Activated CD4-positive, alpha-beta T cell treated with anti-CD3 and anti-CD28 coated beads for 36 hours (primary cell): ENCODE measurements around the gene EXOC6B. TPM values are rescaled to one million over a fixed set of nuclear protein-coding genes. Genes with fewer than 3 reads are reported as not detected.
"Not testable (repeated sequence)": the region's sequence is repeated elsewhere in the genome, so short reads cannot be mapped to it uniquely, and the experiment has no call there.

ENCODE experiments used
- ATAC-seq: fragments of 200-7000 bp; cut with Tn5 transposase; one replicate; pipeline ENCODE4 v1.10.0; 2021; ENCODE audit warnings: mild to moderate bottlenecking, moderate library complexity
- CTCF ChIA-PET: fragments of 350-600 bp; sonication (Branson Sonifier 250); formaldehyde crosslinking; loops from one replicate; lab custom pipeline; 2021; ENCODE audit warnings: antibody characterized with exemption; lab: Charles Lee
- POLR2A ChIA-PET: fragments of 350-600 bp; sonication (Branson Sonifier 250); formaldehyde crosslinking; loops from one replicate; lab custom pipeline; 2021; ENCODE audit warnings: antibody characterized with exemption, inconsistent platforms; lab: Charles Lee
- DNase-seq: peaks from one replicate; pipeline ENCODE4 v3.0.0-alpha.2; 2020
- H3K27ac Mint-ChIP-seq: one replicate; pipeline ENCODE4 v1.8.0; 2021; ENCODE audit warnings: mixed read lengths
- H3K27me3 Mint-ChIP-seq: one replicate; pipeline ENCODE4 v1.8.0; 2021; ENCODE audit warnings: mixed read lengths
- H3K36me3 Mint-ChIP-seq: one replicate; pipeline ENCODE4 v1.8.0; 2021; ENCODE audit warnings: low read depth, mixed read lengths
- H3K4me1 Mint-ChIP-seq: one replicate; pipeline ENCODE4 v1.8.0; 2021; ENCODE audit warnings: mixed read lengths
- H3K4me3 Mint-ChIP-seq: one replicate; pipeline ENCODE4 v1.8.0; 2021; ENCODE audit warnings: mild to moderate bottlenecking, moderate library complexity, mixed read lengths
- H3K9me3 Mint-ChIP-seq: one replicate; pipeline ENCODE4 v1.8.0; 2021; ENCODE audit warnings: low read depth, mixed read lengths
- intact Hi-C, 2 experiments: fragments of 100-400 bp; cut with DNase I in 1 of 2; cut with micrococcal nuclease in 1 of 2; formaldehyde crosslinking; loops; one replicate each; pipeline versions ENCODE4 v1.14.2 to v1.15.1; 2022 to 2024; cut with DNase I, micrococcal nuclease
- total RNA-seq, 2 experiments: library from RNA; stranded (reverse); gene quantifications; one replicate each; pipeline ENCODE4 v1.2.3, GENCODE V29; 2021

EXOC6B gene
- total RNA-seq, 2 experiments from 2014 or later: 7.0 to 9.0 TPM

DNA sequence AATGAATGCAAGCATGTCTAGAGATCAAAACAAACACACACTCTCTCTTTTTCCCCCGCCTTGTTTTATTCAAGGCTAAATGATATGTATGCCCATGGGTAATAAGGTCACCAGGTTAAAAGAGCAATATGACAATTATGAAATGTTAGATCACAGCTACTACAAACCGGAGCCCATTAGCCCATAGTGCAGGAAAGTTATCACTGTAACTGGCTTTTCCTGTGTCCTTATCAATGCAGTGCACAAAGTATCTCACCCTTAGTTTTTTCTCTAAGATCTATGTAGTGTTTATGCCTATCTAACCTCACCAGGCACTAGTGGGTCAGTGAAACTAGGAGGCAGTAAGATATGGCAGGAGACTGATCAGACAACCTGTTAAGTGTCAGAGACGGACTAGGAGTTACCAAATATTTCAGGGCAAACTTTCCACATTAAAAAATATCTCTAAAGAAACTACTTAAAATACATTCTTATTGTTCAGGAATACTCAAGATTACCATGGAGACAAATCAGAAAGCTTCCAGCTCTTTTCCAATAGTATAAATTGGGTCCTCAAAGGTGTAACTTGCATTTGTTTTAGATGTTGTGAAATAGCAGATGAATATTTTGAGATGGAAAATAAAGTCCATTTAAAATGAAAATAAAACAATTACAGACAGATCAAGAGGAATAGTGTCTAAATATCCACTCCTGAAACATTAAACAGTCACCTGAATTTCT is 282.2 kb downstream of the EXOC6B start:
- Mint-ChIP-seq H3K27ac (no peak overlapping the region), H3K36me3 (peaks cover 2% of the 10 kb centered on the region), H3K27me3 (no peaks in the 10 kb centered on the region), H3K9me3 (no peaks in the 10 kb centered on the region), H3K4me3 (no peak overlapping the region), H3K4me1 (no peaks in the 10 kb centered on the region)
- CTCF ChIA-PET: no interaction called here
- intact Hi-C loops: no loop called here
- POLR2A ChIA-PET: interaction anchor here (0.6 kb wide), 1 partner anchor 100 kb away, joined by 3 read pairs; no protein-coding TSS in a partner anchor
- ATAC-seq (no peak), DNase-seq (no peak)

DNA sequence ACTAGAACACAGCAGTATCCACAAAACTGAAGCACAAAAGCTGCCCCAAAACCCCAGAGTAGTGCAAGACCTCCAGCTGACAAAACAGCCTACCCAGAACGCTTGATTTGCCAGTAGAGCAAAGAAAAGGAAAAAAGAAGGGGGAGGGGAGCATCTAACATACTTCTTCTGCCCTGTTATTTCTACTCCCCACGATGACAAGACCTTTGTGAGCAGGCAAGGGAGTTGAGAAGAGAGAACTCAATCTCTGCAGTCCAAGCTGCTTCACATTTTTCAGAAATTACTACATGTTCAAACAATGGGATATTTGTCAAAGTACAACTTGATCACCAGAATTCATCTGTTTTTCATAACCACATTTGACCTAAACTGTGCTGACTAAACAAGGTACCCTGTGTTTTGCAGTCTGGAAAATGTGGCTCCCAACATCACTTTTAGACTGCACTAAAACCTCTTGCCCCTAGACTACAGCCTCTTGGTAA is 286.7 kb downstream of the EXOC6B start:
- no peak for ATAC-seq
- Mint-ChIP-seq H3K27me3 (no peaks in the 10 kb centered on the region), H3K9me3 (no peaks in the 10 kb centered on the region), H3K36me3 (no peaks in the 10 kb centered on the region), H3K4me3 (no peak overlapping the region), H3K4me1 (no peaks in the 10 kb centered on the region), H3K27ac (no peak overlapping the region)
- intact Hi-C loops: no loop called here
- ChIA-PET POLR2A (no interaction called here), CTCF (no interaction called here)
- no peak for DNase-seq

DNA sequence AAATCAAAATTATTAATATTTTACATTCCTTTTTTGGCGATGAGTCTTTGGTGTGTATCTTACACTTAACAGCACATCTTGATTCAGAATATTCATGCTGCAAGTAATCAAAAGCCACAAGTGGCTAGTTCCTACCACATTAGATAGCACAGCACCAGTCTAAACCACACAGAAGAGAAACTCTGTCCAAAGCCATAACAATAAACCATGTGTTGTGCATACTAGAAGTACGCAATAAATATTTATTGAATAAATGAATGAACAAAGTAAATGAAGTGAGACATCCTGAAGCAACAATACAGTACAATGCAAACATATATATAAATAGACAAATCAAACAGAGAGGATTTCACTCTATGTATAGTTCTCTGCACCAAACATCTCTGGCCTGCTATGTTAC is 287.3 kb downstream of the EXOC6B start:
- H3K9me3 Mint-ChIP-seq: no peaks in the 10 kb centered on the region
- ChIA-PET CTCF (no interaction called here), POLR2A (interaction anchor here (0.7 kb wide), 1 partner anchor 40 kb away, joined by 5 read pairs; no protein-coding TSS in a partner anchor)
- no peak overlapping the region for H3K27ac Mint-ChIP-seq
- H3K4me3 Mint-ChIP-seq: no peak overlapping the region
- H3K4me1 Mint-ChIP-seq: no peaks in the 10 kb centered on the region
- DNase-seq (no peak), ATAC-seq (no peak)
- H3K36me3 Mint-ChIP-seq: no peaks in the 10 kb centered on the region
- H3K27me3 Mint-ChIP-seq: no peaks in the 10 kb centered on the region
- intact Hi-C loops: no loop called here

DNA sequence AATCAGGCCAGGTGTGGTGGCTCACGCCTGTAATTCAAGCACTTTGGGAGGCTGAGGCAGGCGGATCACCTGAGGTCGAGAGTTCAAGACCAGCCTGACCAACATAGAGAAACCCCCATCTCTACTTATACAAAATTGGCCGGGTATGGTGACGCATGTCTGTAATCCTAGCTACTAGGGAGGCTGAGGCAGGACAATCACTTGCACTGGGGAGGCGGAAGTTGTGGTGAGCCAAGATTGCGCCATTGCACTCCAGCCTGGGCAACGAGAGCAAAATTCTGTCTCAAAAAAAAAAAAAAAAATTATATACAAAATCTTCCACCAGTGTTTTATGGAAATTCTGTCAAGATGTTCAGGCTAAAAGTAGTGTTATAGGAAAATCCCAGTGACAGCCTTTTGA is 290.2 kb downstream of the EXOC6B start:
- intact Hi-C loops, H3K9me3 Mint-ChIP-seq, ATAC-seq, H3K4me1 Mint-ChIP-seq, DNase-seq, H3K27me3 Mint-ChIP-seq, H3K36me3 Mint-ChIP-seq, POLR2A ChIA-PET, H3K4me3 Mint-ChIP-seq, CTCF ChIA-PET, H3K27ac Mint-ChIP-seq: not testable (repeated sequence)

DNA sequence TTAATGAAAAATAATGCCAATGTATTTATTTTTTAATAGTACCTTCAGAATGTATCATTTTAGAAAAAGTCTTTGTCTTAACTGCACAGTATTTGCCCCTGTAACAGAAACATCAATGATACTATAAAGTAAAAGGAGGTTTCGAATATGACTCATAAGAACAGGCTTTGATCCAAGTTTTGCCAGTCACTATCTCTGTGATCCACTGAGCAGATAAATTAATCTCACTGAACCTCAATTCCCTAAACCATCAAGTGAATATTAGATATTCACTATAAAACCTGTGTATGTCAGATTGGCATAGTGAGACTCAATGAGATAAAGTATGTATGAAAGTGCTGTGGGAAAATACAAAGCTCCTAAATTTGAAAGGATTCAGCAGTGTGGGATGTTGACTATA is 292.1 kb downstream of the EXOC6B start:
- Mint-ChIP-seq H3K4me3 (no peak overlapping the region), H3K27ac (no peak overlapping the region), H3K27me3 (no peaks in the 10 kb centered on the region), H3K9me3 (no peaks in the 10 kb centered on the region), H3K4me1 (no peaks in the 10 kb centered on the region), H3K36me3 (no peaks in the 10 kb centered on the region)
- CTCF ChIA-PET: no interaction called here
- DNase-seq (no peak), ATAC-seq (no peak)
- POLR2A ChIA-PET: no interaction called here
- intact Hi-C loops: no loop called here

DNA sequence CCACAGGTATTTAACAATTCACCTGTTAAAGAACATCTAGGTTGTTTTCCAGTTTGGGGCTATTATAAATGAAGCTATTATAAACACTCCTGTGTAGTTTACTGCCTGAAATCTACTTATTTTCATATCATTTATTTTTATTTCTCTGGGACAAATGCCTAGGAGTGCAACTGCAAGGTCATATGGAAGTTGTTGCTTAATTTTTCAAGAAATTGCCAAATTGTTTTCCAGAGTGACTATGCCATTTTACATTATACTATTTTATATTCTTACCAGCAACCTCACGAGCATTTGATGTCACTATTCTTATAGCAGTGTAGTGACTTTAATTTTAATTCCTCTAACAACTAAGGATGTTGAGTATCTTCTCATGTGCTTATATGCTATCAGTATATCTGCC is 298.4 kb downstream of the EXOC6B start:
- POLR2A ChIA-PET: no interaction called here
- ATAC-seq (no peak), DNase-seq (no peak)
- H3K36me3 Mint-ChIP-seq: no peaks in the 10 kb centered on the region
- H3K4me1 Mint-ChIP-seq: no peaks in the 10 kb centered on the region
- intact Hi-C loops: no loop called here
- CTCF ChIA-PET: no interaction called here
- no peaks in the 10 kb centered on the region for H3K27me3 Mint-ChIP-seq
- H3K27ac Mint-ChIP-seq: no peak overlapping the region
- H3K9me3 Mint-ChIP-seq: no peaks in the 10 kb centered on the region
- H3K4me3 Mint-ChIP-seq: no peak overlapping the region

DNA sequence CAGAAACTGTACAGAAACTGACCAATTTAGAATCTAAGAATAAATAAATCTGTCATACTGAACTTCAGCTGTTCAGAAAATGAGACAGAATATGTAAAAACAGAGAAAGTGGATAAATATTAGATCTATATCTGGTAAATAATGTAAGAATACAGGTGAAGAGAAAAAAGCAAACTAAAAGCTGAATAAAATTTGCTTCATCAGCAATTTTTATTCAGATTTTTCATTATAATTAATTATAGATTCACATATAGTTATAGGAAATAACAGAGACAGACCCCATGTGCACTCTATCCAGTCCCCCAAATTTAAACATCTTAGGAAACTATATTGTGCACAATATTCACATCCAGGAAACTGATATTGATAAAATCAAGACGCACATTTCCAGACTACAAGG is 299.2 kb downstream of the EXOC6B start:
- H3K4me1 Mint-ChIP-seq: no peaks in the 10 kb centered on the region
- no peak overlapping the region for H3K27ac Mint-ChIP-seq
- ChIA-PET POLR2A (no interaction called here), CTCF (no interaction called here)
- ATAC-seq (no peak), DNase-seq (no peak)
- H3K27me3 Mint-ChIP-seq: no peaks in the 10 kb centered on the region
- intact Hi-C loops: no loop called here
- H3K36me3 Mint-ChIP-seq: no peaks in the 10 kb centered on the region
- H3K9me3 Mint-ChIP-seq: no peaks in the 10 kb centered on the region
- H3K4me3 Mint-ChIP-seq: no peak overlapping the region

DNA sequence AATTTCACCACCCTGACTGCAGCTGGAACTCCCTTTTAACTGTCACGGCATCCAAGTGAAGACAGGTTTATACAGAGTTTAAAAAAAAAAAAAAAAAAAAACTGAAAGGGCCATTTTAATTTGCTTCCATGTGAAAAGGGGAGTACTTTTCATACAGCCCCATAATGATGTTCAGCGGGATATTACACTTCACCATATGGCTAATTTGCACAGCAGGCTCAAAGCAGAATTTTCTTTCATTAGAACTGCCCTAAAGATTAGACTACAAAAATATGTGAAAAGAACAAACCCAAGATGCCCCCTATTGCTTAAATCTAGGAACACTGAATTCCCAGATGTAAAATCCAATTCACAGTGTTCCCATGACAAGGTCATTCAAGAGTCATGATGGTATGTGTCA is 301.8 kb downstream of the EXOC6B start:
- DNase-seq: no peak
- Mint-ChIP-seq H3K4me3 (no peak overlapping the region), H3K27me3 (no peaks in the 10 kb centered on the region), H3K36me3 (no peaks in the 10 kb centered on the region), H3K27ac (no peak overlapping the region), H3K9me3 (no peaks in the 10 kb centered on the region), H3K4me1 (no peaks in the 10 kb centered on the region)
- intact Hi-C loops: no loop called here
- CTCF ChIA-PET: interaction anchor here (0.8 kb wide), 1 partner anchor 223 kb away, joined by 4 read pairs; no protein-coding TSS in a partner anchor
- POLR2A ChIA-PET: no interaction called here
- no peak for ATAC-seq

DNA sequence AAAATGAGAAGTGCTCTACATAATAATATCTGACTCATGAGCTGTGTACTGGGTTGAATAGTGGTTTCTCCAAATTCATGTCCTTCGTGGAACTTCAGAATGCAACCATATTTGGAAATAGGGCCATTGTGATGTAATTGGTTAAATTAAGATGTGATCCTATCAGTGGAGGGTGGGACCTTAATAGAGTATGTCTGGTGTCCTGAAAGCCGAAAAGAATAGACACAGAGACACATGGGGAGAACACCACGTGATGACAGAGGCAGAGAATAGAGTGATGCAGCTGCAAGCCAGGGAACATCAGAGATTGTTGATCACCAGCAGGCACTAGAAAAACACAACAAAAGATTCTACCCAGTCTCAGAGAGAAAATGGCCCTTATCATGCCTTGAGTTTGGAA is 310.1 kb downstream of the EXOC6B start:
- no peak overlapping the region for H3K4me3 Mint-ChIP-seq
- H3K9me3 Mint-ChIP-seq: no peaks in the 10 kb centered on the region
- no peak overlapping the region for H3K27ac Mint-ChIP-seq
- DNase-seq (no peak), ATAC-seq (no peak)
- H3K36me3 Mint-ChIP-seq: no peaks in the 10 kb centered on the region
- H3K27me3 Mint-ChIP-seq: no peaks in the 10 kb centered on the region
- CTCF ChIA-PET: interaction anchor here (1.2 kb wide), 1 partner anchor 592 kb away, joined by 3 read pairs; no protein-coding TSS in a partner anchor
- intact Hi-C loops: no loop called here
- no peaks in the 10 kb centered on the region for H3K4me1 Mint-ChIP-seq
- POLR2A ChIA-PET: no interaction called here

DNA sequence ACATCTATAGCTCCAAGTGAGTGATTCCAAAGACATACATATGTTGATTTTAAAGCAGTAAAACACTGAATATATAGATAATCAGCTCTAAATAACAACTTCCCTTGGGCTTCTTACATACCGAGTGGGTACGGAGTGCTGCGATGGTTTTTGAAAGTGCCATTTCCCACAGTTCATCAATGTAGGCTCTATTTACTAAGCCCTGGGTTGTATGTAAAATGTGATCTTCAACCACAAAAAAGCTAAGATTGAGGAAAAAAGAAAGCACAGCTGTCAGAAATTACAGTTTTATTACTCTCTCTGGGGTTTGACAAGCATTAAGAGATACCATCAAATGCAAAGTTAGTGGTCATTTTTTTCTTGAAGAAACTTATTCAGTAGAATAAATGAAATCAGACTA is 312.8 kb downstream of the EXOC6B start:
- intact Hi-C loops: no loop called here
- ChIA-PET CTCF (interaction anchor here (0.6 kb wide), 2 partner anchors 24 to 67 kb away, joined by 3 read pairs; no protein-coding TSS in a partner anchor), POLR2A (no interaction called here)
- H3K36me3 Mint-ChIP-seq: peaks cover 1% of the 10 kb centered on the region
- DNase-seq (no peak), ATAC-seq (no peak)
- H3K27me3 Mint-ChIP-seq: no peaks in the 10 kb centered on the region
- no peaks in the 10 kb centered on the region for H3K4me1 Mint-ChIP-seq
- H3K9me3 Mint-ChIP-seq: no peaks in the 10 kb centered on the region
- no peak overlapping the region for H3K27ac Mint-ChIP-seq
- no peak overlapping the region for H3K4me3 Mint-ChIP-seq

DNA sequence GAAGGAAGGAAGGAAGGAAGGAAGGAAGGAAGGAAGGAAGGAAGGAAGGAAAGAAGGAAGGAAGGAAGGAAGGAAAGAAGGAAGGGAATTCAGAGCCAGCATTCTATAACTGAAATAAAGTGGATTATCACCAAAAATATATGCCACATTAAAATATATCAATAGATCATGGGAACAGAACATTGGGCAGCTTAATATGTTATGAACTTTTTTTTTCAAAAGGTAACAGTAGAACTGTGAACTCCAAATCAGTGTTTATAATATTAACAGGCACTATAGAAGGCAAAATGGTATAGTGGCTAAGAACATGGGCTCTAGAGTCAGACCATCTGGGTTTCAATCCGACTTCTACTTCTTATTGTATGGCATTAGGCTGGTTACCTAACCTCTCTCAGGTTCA is 313.5 kb downstream of the EXOC6B start:
- no peak overlapping the region for H3K4me3 Mint-ChIP-seq
- ATAC-seq (no peak), DNase-seq (no peak)
- H3K36me3 Mint-ChIP-seq: peaks cover 1% of the 10 kb centered on the region
- no peaks in the 10 kb centered on the region for H3K27me3 Mint-ChIP-seq
- H3K4me1 Mint-ChIP-seq: no peaks in the 10 kb centered on the region
- CTCF ChIA-PET: interaction anchor here (0.5 to 0.6 kb wide), 2 partner anchors 25 to 475 kb away, joined by 3 read pairs; no protein-coding TSS in a partner anchor
- H3K9me3 Mint-ChIP-seq: no peaks in the 10 kb centered on the region
- intact Hi-C loops: no loop called here
- POLR2A ChIA-PET: no interaction called here
- no peak overlapping the region for H3K27ac Mint-ChIP-seq

DNA sequence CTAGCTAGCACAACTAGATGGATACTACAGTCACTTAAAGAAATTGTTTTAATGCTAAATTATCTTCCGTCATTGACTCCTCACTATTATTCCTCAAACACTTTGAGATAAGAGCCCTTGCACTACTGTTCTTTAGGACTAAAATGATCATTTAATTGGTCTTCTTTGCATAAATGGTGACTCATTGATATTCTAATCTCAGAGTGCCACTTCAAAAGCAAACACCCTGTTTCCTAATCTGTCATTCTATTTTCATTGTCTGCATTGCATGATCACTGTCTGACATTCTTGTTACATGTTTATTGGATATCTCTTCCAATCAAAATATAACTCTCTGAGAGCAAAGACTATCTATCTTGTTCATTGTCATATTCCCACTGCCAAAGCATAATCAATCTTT is 313.9 kb downstream of the EXOC6B start:
- intact Hi-C loops: no loop called here
- ChIA-PET POLR2A (no interaction called here), CTCF (no interaction called here)
- ATAC-seq (no peak), DNase-seq (no peak)
- Mint-ChIP-seq H3K27ac (no peak overlapping the region), H3K9me3 (no peaks in the 10 kb centered on the region), H3K27me3 (no peaks in the 10 kb centered on the region), H3K4me3 (no peak overlapping the region), H3K4me1 (no peaks in the 10 kb centered on the region), H3K36me3 (peaks cover 1% of the 10 kb centered on the region)
